GM12875 (cell line): ENCODE data around the gene GAS7.

Experiments
- H3K4me3 ChIP-seq: one replicate; pipeline ENCODE4 v1.5.1; 2011; ENCODE audit warnings: low read depth, low read length, control low read depth
- TF ChIP-seq, protein P1 (sequence below): IDR thresholded peaks from 2 replicates; pipeline ENCODE4 v1.5.1; 2011; ENCODE audit warnings: low read depth, mild to moderate bottlenecking, control low read depth, inconsistent platforms, low read length, moderate library complexity, borderline replicate concordance; ENCODE audit not compliant: insufficient read depth

GAS7 gene

GRCh38 chr17:10205549-10206185 is 7.3 kb upstream of the GAS7 start:
- TF ChIP-seq, protein P1, sequence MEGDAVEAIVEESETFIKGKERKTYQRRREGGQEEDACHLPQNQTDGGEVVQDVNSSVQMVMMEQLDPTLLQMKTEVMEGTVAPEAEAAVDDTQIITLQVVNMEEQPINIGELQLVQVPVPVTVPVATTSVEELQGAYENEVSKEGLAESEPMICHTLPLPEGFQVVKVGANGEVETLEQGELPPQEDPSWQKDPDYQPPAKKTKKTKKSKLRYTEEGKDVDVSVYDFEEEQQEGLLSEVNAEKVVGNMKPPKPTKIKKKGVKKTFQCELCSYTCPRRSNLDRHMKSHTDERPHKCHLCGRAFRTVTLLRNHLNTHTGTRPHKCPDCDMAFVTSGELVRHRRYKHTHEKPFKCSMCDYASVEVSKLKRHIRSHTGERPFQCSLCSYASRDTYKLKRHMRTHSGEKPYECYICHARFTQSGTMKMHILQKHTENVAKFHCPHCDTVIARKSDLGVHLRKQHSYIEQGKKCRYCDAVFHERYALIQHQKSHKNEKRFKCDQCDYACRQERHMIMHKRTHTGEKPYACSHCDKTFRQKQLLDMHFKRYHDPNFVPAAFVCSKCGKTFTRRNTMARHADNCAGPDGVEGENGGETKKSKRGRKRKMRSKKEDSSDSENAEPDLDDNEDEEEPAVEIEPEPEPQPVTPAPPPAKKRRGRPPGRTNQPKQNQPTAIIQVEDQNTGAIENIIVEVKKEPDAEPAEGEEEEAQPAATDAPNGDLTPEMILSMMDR = no peak
- no peak overlapping the region for H3K4me3 ChIP-seq

DNA sequence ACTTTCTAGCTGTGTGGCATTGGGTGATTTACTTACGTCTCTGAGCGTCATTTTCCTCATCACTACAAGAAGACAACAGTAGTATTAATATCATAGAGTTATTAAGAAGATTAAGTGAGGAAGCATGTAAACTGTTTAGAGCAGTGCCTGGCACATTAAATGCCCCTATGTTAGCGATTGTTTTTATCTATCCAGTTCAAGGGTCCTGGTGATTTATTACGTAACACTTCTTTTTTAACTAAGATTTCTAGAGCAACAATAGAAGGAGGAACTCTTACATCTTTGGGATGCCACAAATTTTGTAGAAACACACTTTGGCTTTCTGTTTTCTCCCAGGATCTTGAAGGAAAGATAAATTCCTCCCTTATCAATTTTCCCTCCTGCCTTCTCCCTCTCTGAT is 3.3 kb upstream of the GAS7 start:
- no peak overlapping the region for H3K4me3 ChIP-seq
- TF ChIP-seq, protein P1 = no peak

DNA sequence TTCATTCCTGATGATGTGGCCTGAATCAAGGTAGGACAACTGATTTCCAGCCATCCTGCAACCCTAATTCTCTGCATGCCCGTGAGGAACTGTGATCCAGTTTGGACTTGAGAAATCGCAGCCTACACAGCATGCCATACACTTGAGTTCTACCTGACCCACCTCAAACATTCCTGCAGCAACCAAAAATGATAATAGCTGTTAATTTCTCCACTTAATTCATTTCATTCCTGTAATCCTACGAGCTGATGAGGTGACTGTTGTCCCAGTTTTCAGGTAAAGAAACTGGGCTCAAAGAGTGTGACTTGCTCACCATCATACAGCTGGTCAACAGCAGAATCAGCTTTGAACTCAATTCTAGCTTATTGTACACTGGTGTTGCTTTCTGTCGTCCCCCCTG is 2.2 kb upstream of the GAS7 start:
- H3K4me3 ChIP-seq = no peak overlapping the region
- TF ChIP-seq, protein P1 = no peak

DNA sequence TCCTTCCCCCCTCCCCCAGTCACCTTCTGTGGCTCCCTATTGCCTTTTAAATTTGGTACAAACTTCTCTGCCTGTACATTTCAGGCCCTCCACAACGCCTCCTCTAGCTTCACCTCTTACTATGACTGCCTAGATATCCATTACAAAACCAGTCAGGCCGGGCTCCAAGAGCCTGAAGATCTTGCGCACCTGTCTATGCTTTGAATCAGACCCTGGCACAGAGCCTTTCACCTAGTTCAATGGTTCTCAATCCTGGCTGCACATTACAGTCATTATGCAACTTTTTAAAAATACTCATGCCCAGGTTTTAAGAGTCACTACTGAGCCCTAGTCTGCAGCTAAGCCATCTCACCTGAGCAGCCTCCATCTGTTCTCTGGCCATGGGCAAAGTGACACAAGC is 1.6 kb upstream of the GAS7 start:
- TF ChIP-seq, protein P1 = no peak
- no peak overlapping the region for H3K4me3 ChIP-seq

DNA sequence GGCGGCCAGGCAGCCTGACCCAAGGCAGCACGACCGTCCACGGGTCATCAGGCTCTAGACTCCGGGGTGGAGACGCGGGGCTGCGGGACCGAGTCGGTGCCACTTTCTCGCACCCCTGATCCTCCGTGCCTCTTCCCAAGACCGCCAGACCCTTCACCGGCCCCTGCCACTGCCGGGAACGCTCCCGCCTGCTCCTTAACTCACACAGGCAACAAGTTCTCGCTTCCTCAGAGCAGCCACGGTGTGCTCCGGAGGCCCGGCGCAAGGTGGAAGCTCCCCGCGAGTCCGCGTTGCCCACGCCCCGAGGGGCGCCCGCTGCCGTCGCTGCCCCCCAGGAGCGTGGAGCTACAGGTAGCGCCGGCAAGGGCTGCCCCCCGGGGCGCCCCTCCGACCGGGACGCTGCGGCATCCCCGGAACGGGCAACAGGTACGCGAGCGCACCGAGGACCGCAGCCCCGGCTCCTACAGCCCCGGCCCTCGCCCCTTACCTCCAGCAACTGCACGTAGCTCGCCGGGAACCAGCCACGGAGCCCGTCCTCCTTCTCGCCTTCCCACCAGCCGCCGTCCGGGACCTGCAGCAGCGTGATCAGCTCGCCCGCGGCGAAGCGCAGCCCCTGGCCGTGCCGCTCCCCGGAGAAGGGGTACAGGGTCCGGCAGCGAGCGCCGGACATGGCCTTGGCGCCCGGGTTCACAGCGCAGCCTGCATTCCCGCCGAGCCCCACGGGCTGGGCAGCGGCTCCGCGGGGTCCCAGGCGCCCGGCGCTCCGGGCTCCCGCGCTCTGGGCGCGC is 491 bp downstream of the GAS7 start:
- peak overlapping the region; percentile 37 for H3K4me3 ChIP-seq
- TF ChIP-seq, protein P1 = no peak

DNA sequence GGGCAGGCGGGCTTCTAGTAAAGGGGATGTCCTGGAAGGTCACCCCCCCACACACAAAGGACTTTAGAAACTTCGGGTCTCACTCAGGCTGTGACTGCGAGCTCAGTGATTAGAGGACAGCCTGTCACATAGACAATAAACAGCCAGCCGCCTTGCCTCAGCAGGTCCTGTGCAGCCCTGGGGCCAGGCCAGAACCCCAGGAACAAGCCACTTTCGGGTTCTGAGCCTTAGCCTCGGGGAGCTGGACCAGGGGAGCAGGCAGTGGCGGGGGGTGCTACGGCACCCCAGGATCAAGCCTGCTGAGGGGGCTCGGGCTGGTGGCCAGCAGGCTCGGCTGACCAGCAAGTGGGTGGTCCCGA is 1.1 kb downstream of the GAS7 start:
- TF ChIP-seq, protein P1 = no peak
- no peak overlapping the region for H3K4me3 ChIP-seq

DNA sequence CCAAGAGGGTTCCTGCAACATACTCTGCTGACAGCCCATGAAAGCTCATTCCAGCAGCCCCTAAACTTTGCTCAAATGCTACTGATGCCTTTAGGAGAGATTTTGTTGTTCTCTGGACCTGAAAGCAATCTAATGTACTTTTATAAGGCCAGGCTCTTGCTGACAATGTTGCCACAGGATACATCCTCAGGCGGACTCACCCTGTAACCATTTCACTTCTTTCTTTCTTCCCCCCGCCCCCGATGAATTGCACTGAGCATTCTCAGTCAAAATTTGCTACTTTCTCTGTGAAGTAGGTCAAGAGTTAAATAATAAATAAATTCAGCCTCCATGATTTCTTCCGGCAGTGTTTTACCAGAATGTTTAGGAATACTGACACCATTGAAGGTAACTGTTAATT is 1.5 kb downstream of the GAS7 start:
- no peak overlapping the region for H3K4me3 ChIP-seq
- TF ChIP-seq, protein P1 = no peak
